Endothelial cell of umbilical vein (primary cell): Measurements from ENCODE around the gene TMED5. TPM values are rescaled to one million over a fixed set of nuclear protein-coding genes. Genes with fewer than 3 reads are reported as not detected.

Experiments
- BruUV-seq: library from RNA; stranded (reverse); fragments of 400-500 nt; replicated peaks from 2 replicates; lab custom pipeline; 2021; lab: Mats Ljungman, UMichigan
- CTCF ChIA-PET: fragments of 300-600, 350-600 bp; sonication (Branson Sonifier 250); formaldehyde crosslinking; loops from one replicate; lab custom pipeline; 2021; ENCODE audit warnings: antibody characterized with exemption, inconsistent platforms; lab: Charles Lee
- POLR2A ChIA-PET: fragments of 300-600, 350-600 bp; sonication (Branson Sonifier 250); formaldehyde crosslinking; loops from one replicate; lab custom pipeline; 2021; ENCODE audit warnings: antibody characterized with exemption, inconsistent platforms; lab: Charles Lee
- DNase-seq: peaks from one replicate; pipeline ENCODE4 v3.0.0-alpha.2; 2011; ENCODE audit warnings: low read depth, low spot score
- FAIRE-seq: peaks from 2 replicates; lab custom pipeline; 2011; peaks lifted over from hg19 to GRCh38; lab: Jason Lieb, UNC
- H2AFZ ChIP-seq: 2 replicates; pipeline ENCODE4 v1.6.0; 2012; ENCODE audit warnings: low read depth, low read length, control low read depth, inconsistent platforms
- H3K27ac ChIP-seq: 2 replicates; pipeline ENCODE4 v1.5.1; 2011; ENCODE audit warnings: low read depth, mild to moderate bottlenecking, control low read depth, low read length, moderate library complexity; ENCODE audit not compliant: insufficient read depth
- H3K27me3 ChIP-seq, 2 experiments: 2 replicates each; pipeline versions ENCODE4 v1.6.0 to v1.6.1; 2011; ENCODE audit warnings: low read length in 2 of 2, mixed read lengths in 1 of 2; ENCODE audit not compliant: control insufficient read depth in 2 of 2, insufficient read depth in 2 of 2
- H3K36me3 ChIP-seq, 2 experiments: 2 replicates in 1 of 2; 3 replicates in 1 of 2; pipeline ENCODE4 v1.5.1; 2011; ENCODE audit warnings: low read length in 2 of 2, mild to moderate bottlenecking in 1 of 2, moderate library complexity in 1 of 2; ENCODE audit not compliant: control insufficient read depth in 2 of 2, insufficient read depth in 2 of 2; ENCODE audit errors: extremely low read depth in 1 of 2
- H3K4me1 ChIP-seq: 3 replicates; pipeline ENCODE4 v1.5.1; 2011; ENCODE audit warnings: mild to moderate bottlenecking, low read length; ENCODE audit not compliant: control insufficient read depth, insufficient read depth; ENCODE audit errors: extremely low read depth
- H3K4me2 ChIP-seq: 2 replicates; pipeline ENCODE4 v1.6.1; 2011; ENCODE audit warnings: low read length, control low read depth, mixed read lengths; ENCODE audit not compliant: insufficient read depth
- H3K4me3 ChIP-seq, 3 experiments: fragments of 200-600 bp in 1 of 3; sonication (generic), shearing (Covaris generic) in 1 of 3; replicated peaks in 1 of 3; 2 replicates each; pipeline ENCODE4 v1.5.1; 2011 to 2016; ENCODE audit warnings: control low read depth in 3 of 3, low read length in 3 of 3, mild to moderate bottlenecking in 2 of 3, inconsistent platforms in 1 of 3, low read depth in 1 of 3, moderate library complexity in 1 of 3; ENCODE audit not compliant: insufficient read depth in 1 of 3
- H3K79me2 ChIP-seq: 2 replicates; pipeline ENCODE4 v1.6.0; 2012; ENCODE audit warnings: low read length, inconsistent platforms; ENCODE audit not compliant: control insufficient read depth, insufficient read depth
- H3K9ac ChIP-seq: replicated peaks from 2 replicates; pipeline ENCODE3; 2011; ENCODE audit warnings: low read length, control low read depth; ENCODE audit not compliant: insufficient read depth; ENCODE audit errors: extremely low read depth
- H3K9me1 ChIP-seq: replicated peaks from 3 replicates; pipeline ENCODE4 v1.6.0; 2011; ENCODE audit warnings: mild to moderate bottlenecking, low read length; ENCODE audit not compliant: control insufficient read depth, insufficient read depth; ENCODE audit errors: extremely low read depth
- H3K9me3 ChIP-seq: replicated peaks from 2 replicates; pipeline ENCODE4 v1.5.1; 2012; ENCODE audit warnings: low read length, inconsistent platforms; ENCODE audit not compliant: control insufficient read depth, insufficient read depth
- H4K20me1 ChIP-seq: replicated peaks from 2 replicates; pipeline ENCODE3; 2011; ENCODE audit warnings: mild to moderate bottlenecking, low read length; ENCODE audit not compliant: control insufficient read depth, insufficient read depth; ENCODE audit errors: extremely low read depth
- CTCF ChIP-seq, 2 donors: IDR thresholded peaks; 1 replicate in 1 of 2; 2 replicates in 1 of 2; pipeline ENCODE4 v1.5.1; 2011; ENCODE audit warnings: low read length in 2 of 2, mild to moderate bottlenecking in 2 of 2, moderate library complexity in 2 of 2, control low read depth in 1 of 2, inconsistent platforms in 1 of 2, low read depth in 1 of 2; ENCODE audit not compliant: insufficient read depth in 1 of 2; ENCODE audit errors: extremely low read depth in 1 of 2
- EZH2 ChIP-seq: IDR thresholded peaks from 2 replicates; pipeline ENCODE4 v1.6.1; 2012; ENCODE audit warnings: borderline replicate concordance, low read depth, mild to moderate bottlenecking, moderate library complexity, low read length, inconsistent platforms; ENCODE audit not compliant: severe bottlenecking
- FOS ChIP-seq: IDR thresholded peaks from 2 replicates; pipeline ENCODE4 v1.6.1; 2011; ENCODE audit warnings: mild to moderate bottlenecking, low read length, moderate library complexity, borderline replicate concordance; ENCODE audit not compliant: insufficient read depth
- GATA2 ChIP-seq: IDR thresholded peaks from 2 replicates; pipeline ENCODE4 v1.7.0; 2011; ENCODE audit warnings: low read depth, mild to moderate bottlenecking, moderate library complexity, mixed read lengths, low read length; ENCODE audit not compliant: insufficient read length, insufficient read depth
- JUN ChIP-seq: IDR thresholded peaks from 2 replicates; pipeline ENCODE4 v1.6.1; 2011; ENCODE audit warnings: borderline replicate concordance, low read depth; ENCODE audit not compliant: insufficient read length, insufficient read depth
- MAX ChIP-seq: IDR thresholded peaks from 2 replicates; pipeline ENCODE4 v1.6.1; 2011; ENCODE audit not compliant: insufficient read depth, insufficient read length
- MYC ChIP-seq: IDR thresholded peaks from one replicate; pipeline ENCODE4 v1.6.1; 2011; ENCODE audit warnings: mild to moderate bottlenecking, low read depth, low read length
- POLR2A ChIP-seq: IDR thresholded peaks from 2 replicates; pipeline ENCODE4 v1.6.1; 2012; ENCODE audit warnings: low read depth, mild to moderate bottlenecking, control low read depth, low read length
- POLR2AphosphoS5 ChIP-seq: IDR thresholded peaks from 2 replicates; pipeline ENCODE4 v1.6.1; 2012; ENCODE audit warnings: low read depth, mild to moderate bottlenecking, control low read depth, low read length, moderate library complexity; ENCODE audit not compliant: insufficient read depth
- dilution Hi-C: fragments of 300-500 bp; cut with MboI; formaldehyde crosslinking; loops from one replicate; pipeline ENCODE4 v1.15.0; 2019; ENCODE audit warnings: low sequenced_read_pairs; ENCODE audit not compliant: extremely low pct_ligation_motif_present
- intact Hi-C: fragments of 100-400 bp; cut with micrococcal nuclease; formaldehyde crosslinking; loops from one replicate; pipeline ENCODE4 v1.10.0; 2022
- polyA plus RNA-seq, 4 experiments: library from polyadenylated mRNA; depleted of rRNA in 3 of 4; stranded (reverse) in 3 of 4; unstranded in 1 of 4; fragments of >200 nt; gene quantifications; 2 replicates each; pipeline versions ENCODE4 v1.2.1 to v1.2.3, GENCODE V29; 2011 to 2012; ENCODE audit warnings: missing spikeins in 1 of 4
- total RNA-seq: library from RNA; stranded (reverse); gene quantifications from 2 replicates; pipeline ENCODE4 v1.2.3, GENCODE V29; 2021

TMED5 gene
- total and polyA plus RNA-seq, 2 donors (not counting 3 experiments of a cell fraction or from before 2014, with no cell fraction given) = 24.2 to 51.2 TPM

- Histone ChIP-seq H3K4me1 (no peaks in the 10 kb centered on the region), H3K9ac (no peak overlapping the region), H3K9me1 (no peaks in the 10 kb centered on the region), H2AFZ (no peak overlapping the region), H3K4me3 (no peak overlapping the region), H3K79me2 (no peaks in the 10 kb centered on the region), H3K4me2 (no peak overlapping the region), H3K27ac (no peak overlapping the region), H3K36me3 (peaks cover 0 to 3% of the 10 kb centered on the region in 2 experiments), H3K27me3 (no peaks in the 10 kb centered on the region), H4K20me1 (no peaks in the 10 kb centered on the region), H3K9me3 (no peaks in the 10 kb centered on the region)
- FAIRE-seq (no peak), DNase-seq (no peak)
- ChIA-PET POLR2A (no interaction called here), CTCF (no interaction called here)
- TF ChIP-seq POLR2AphosphoS5 (no peak), MYC (no peak), MAX (no peak), GATA2 (no peak), POLR2A (no peak), FOS (no peak), JUN (no peak), EZH2 (no peak), CTCF (IDR thresholded peaks at IDR 0.05; ENCODE audit: extremely low read depth in 1 of 2, insufficient read depth in 1 of 2, low read depth in 1 of 2, low read length in 2 of 2) (no peak)
- dilution Hi-C loops (no loop called here), intact Hi-C loops (no loop called here)
- BruUV-seq = no TSS peak
Observed at GRCh38 chr1:93219443-93219842, 39.2 kb upstream of the TMED5 start.
